Transverse colon (tissue), 4 donors: ENCODE data around the gene LMF2. TPM values are rescaled to one million over a fixed set of nuclear protein-coding genes. Genes with fewer than 3 reads are reported as not detected.

Experiments
- DNase-seq: peaks from one replicate; pipeline ENCODE4 v3.0.0-alpha.2; 2019
- H3K27ac ChIP-seq, 4 donors: fragments of 200-600 bp; sonication (generic); 2 replicates each; pipeline ENCODE4 v1.5.1; 2016 to 2018; ENCODE audit warnings: inconsistent platforms in 4 of 4
- H3K27me3 ChIP-seq: fragments of 200-600 bp; sonication (generic); 2 replicates; pipeline ENCODE4 v1.5.1; 2017; ENCODE audit warnings: inconsistent platforms
- H3K36me3 ChIP-seq, 4 donors: fragments of 200-600 bp; sonication (generic); 2 replicates each; pipeline ENCODE4 v1.5.1; 2017 to 2019; ENCODE audit warnings: inconsistent platforms in 4 of 4
- H3K4me1 ChIP-seq, 4 donors: fragments of 200-600 bp; sonication (generic); 2 replicates each; pipeline ENCODE4 v1.5.1; 2017 to 2020; ENCODE audit warnings: inconsistent platforms in 4 of 4
- H3K4me3 ChIP-seq, 4 donors: fragments of 200-600 bp; sonication (generic); 1 replicate in 1 of 4; 2 replicates in 3 of 4; pipeline versions ENCODE4 v1.5.1 to v1.6.1; 2017 to 2019; ENCODE audit warnings: inconsistent platforms in 4 of 4
- H3K9me3 ChIP-seq, 2 donors: fragments of 200-600 bp; sonication (generic); 2 replicates each; pipeline ENCODE4 v1.5.1; 2017 to 2019; ENCODE audit warnings: inconsistent platforms in 2 of 2
- EP300 ChIP-seq: sonication (generic); formaldehyde crosslinking; IDR thresholded peaks from one replicate; pipeline ENCODE4 v1.6.1; 2017; ENCODE audit warnings: antibody characterized with exemption, low read depth
- POLR2A ChIP-seq: fragments of 450-650 bp; IDR thresholded peaks from one replicate; pipeline ENCODE4 v1.6.1; 2016; ENCODE audit warnings: antibody characterized with exemption, mild to moderate bottlenecking, moderate library complexity
- POLR2AphosphoS5 ChIP-seq, 3 donors: sonication (generic); formaldehyde crosslinking; IDR thresholded peaks; one replicate each; pipeline ENCODE4 v1.6.1; 2016; ENCODE audit warnings: antibody characterized with exemption in 3 of 3
- WGBS, 2 donors: methylation state at CpG; one replicate each; pipeline ENCODE4 v1.1.5; 2018; ENCODE audit warnings: low coverage in 1 of 2; 5-methylcytosine and 5-hydroxymethylcytosine counted together
- in situ Hi-C, 4 donors: fragments of 200-750 bp; cut with MboI; loops; one replicate each; pipeline versions ENCODE4 v1.15.0 to v1.15.1; 2017; ENCODE audit warnings: low sequenced_read_pairs in 3 of 4, low pct_ligation_motif_present in 1 of 4, low pct_unique_long_range_greater_than_20kb in 1 of 4
- intact Hi-C: fragments of 100-400 bp; cut with DNase I; formaldehyde crosslinking; loops from one replicate; pipeline ENCODE4 v1.15.1; 2023; ENCODE audit warnings: low total_unique reads
- total RNA-seq, 4 donors: library from RNA; depleted of rRNA; stranded (reverse); fragments of >200 nt; gene quantifications; one replicate each; pipeline ENCODE4 v1.1.0, GENCODE V29; 2016
- TF ChIP-seq, protein P1 (sequence below), 5 experiments: fragments of 200-600 bp in 3 of 5; fragments of 450-650 bp in 2 of 5; sonication (generic) in 3 of 5; IDR thresholded peaks; 1 replicate in 2 of 5; 2 replicates in 3 of 5; pipeline ENCODE4 v1.5.1; 2016 to 2017; ENCODE audit warnings: antibody characterized with exemption in 5 of 5, inconsistent platforms in 3 of 5, mild to moderate bottlenecking in 2 of 5, moderate library complexity in 1 of 5

The LMF2 gene
- total RNA-seq, 4 donors from 2014 or later: 54.0 to 119 (median 79.9) TPM

DNA sequence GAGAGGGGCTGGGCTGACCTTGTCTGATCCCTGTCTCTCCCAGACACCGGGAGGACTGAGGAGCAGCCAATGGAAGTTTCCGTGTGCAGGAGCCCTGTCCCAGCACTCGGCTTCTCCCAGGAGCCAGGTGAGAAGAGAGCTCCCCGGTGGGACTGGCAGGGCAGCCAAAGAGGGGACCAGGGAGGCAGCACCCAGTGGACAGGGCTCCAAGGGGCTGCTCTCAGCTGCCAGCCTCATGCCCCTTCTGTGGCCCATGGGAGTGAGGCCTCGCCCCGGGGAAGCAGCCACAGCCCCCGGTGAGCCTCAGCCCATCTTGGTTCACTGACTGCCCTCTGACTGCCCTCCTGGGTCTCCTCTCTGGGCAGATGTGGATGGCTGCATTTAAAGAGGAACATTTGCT is 11.1 kb upstream of the LMF2 start:
- intact Hi-C loops (no loop called here), in situ Hi-C loops (no loop called here)
- TF ChIP-seq POLR2A (no peak), EP300 (no peak), POLR2AphosphoS5 (IDR thresholded peaks at IDR 0.05) (no peak)
- TF ChIP-seq, protein P1, sequence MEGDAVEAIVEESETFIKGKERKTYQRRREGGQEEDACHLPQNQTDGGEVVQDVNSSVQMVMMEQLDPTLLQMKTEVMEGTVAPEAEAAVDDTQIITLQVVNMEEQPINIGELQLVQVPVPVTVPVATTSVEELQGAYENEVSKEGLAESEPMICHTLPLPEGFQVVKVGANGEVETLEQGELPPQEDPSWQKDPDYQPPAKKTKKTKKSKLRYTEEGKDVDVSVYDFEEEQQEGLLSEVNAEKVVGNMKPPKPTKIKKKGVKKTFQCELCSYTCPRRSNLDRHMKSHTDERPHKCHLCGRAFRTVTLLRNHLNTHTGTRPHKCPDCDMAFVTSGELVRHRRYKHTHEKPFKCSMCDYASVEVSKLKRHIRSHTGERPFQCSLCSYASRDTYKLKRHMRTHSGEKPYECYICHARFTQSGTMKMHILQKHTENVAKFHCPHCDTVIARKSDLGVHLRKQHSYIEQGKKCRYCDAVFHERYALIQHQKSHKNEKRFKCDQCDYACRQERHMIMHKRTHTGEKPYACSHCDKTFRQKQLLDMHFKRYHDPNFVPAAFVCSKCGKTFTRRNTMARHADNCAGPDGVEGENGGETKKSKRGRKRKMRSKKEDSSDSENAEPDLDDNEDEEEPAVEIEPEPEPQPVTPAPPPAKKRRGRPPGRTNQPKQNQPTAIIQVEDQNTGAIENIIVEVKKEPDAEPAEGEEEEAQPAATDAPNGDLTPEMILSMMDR (IDR thresholded peaks at IDR 0.05): no peak
- no peak for DNase-seq
- peaks cover 0 to 21% (median 10%) of the 10 kb centered on the region in 4 donors for H3K36me3 ChIP-seq
- H3K4me1 ChIP-seq: peaks cover 0 to 9% (median 5%) of the 10 kb centered on the region in 4 donors
- no peaks in the 10 kb centered on the region for H3K27me3 ChIP-seq
- H3K4me3 ChIP-seq: no peak overlapping the region
- H3K27ac ChIP-seq: no peak overlapping the region
- WGBS, 2 donors: 97% methylated on average over 6 of the region's 7 CpGs; no CpG with 5 or more reads in 1 of the 2 donors
- no peaks in the 10 kb centered on the region for H3K9me3 ChIP-seq

DNA sequence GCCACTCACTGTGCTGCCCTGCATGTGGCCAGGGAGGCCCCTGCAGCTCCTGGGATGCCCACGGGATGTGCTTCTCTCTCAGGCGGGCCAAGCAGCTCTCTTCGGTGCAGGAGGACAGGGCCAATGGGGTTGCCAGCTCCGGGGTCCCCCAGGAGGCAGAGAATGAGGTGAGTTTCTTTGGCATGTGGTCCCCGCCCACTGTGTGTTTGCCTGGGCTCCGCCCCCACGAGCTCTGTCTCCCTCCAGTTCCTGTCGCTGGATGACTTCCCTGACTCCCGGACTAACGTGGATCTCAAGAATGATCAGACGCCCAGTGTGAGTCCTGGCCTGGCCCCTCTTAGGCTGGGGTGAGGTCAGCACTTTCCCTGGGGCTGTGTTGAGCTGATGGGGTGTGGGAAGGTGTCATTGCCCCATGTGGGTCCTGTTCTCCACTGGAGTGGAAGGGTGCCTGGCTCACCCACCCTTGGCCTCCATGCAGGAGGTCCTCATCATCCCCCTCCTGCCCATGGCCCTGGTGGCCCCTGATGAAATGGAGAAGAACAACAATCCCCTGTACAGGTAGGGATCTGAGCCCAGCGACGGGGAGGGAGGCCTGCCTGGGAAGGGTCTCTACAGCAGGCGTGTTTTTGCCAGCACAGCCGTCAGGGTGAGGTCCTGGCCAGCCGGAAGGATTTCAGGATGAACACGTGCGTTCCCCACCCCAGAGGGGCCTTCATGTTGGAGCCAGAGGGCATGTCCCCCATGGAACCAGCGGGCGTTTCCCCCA is 10.2 kb upstream of the LMF2 start:
- no peaks in the 10 kb centered on the region for H3K27me3 ChIP-seq
- H3K36me3 ChIP-seq: peaks cover 0 to 21% (median 7%) of the 10 kb centered on the region in 4 donors
- no peaks in the 10 kb centered on the region for H3K9me3 ChIP-seq
- H3K4me3 ChIP-seq: no peak overlapping the region
- DNase-seq: no peak
- 91% methylated on average over 20 of the region's 20 CpGs; no CpG with 5 or more reads in 1 of the 2 donors for WGBS, 2 donors
- intact Hi-C loops: no loop called here
- TF ChIP-seq EP300 (no peak), POLR2A (no peak), POLR2AphosphoS5 (IDR thresholded peaks at IDR 0.05) (no peak)
- TF ChIP-seq, protein P1 (IDR thresholded peaks at IDR 0.05): no peak
- H3K27ac ChIP-seq: no peak overlapping the region
- in situ Hi-C loops: no loop called here
- no peaks in the 10 kb centered on the region for H3K4me1 ChIP-seq

DNA sequence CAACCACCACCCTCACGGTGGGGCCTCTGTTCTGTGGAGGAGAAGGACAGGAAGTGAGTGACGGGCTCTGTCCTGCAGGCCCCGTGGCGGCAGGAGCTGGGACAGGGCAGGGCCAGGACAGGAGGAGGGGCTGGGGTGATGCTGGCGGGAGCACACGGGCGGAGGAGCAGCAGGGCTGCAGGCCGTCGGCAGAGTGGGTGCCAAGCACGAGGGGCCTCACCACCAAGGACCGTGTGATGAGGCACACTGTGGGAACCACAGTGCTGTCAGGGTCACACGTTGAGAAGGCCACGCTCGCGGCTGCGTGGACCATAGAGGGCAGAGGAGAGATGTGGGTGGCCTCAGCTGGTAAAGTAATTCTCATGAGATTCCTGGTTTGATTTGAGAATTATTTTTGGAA is 9.4 kb upstream of the LMF2 start:
- DNase-seq: no peak
- WGBS, 2 donors: 50 to 82% methylated on average over 1 to 16 of the region's 16 CpGs

DNA sequence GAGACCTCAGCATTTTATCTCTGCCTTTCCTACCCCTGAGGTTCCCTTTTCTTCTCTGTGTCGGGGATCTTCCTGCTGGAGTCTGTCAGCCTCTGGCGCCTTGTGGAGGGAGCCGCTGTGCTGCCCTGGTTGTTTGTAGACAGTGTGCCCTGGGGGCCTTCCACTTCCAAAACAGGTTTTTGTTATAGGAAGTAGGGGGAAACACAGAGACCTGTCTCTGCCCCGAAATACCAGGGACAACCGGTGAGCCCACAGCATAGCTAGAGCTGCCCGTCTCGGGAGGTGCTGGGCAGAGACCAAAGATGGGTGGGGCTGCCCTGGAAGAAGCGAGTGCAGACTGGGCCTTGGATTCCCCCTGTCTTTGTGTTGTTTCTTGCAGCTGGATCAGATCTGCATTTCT is 8.6 kb upstream of the LMF2 start:
- Histone ChIP-seq H3K27ac (no peak overlapping the region), H3K4me3 (no peak overlapping the region), H3K4me1 (no peaks in the 10 kb centered on the region), H3K36me3 (peaks cover 0 to 21% (median 5%) of the 10 kb centered on the region in 4 donors), H3K27me3 (no peaks in the 10 kb centered on the region), H3K9me3 (no peaks in the 10 kb centered on the region)
- DNase-seq: no peak
- TF ChIP-seq POLR2A (no peak), EP300 (no peak), POLR2AphosphoS5 (IDR thresholded peaks at IDR 0.05) (no peak)
- TF ChIP-seq, protein P1 (IDR thresholded peaks at IDR 0.05): no peak
- intact Hi-C loops (no loop called here), in situ Hi-C loops (no loop called here)
- 94 to 100% methylated on average over 3 to 8 of the region's 8 CpGs for WGBS, 2 donors

More for the DNA sequence above, 9.4 kb upstream of the LMF2 start:
- Histone ChIP-seq H3K4me1 (no peaks in the 10 kb centered on the region), H3K27ac (no peak overlapping the region), H3K36me3 (peaks cover 0 to 21% (median 5%) of the 10 kb centered on the region in 4 donors), H3K4me3 (no peak overlapping the region), H3K9me3 (no peaks in the 10 kb centered on the region), H3K27me3 (no peaks in the 10 kb centered on the region)
- intact Hi-C loops (no loop called here), in situ Hi-C loops (no loop called here)
- TF ChIP-seq, protein P1 (IDR thresholded peaks at IDR 0.05): no peak
- TF ChIP-seq POLR2AphosphoS5 (IDR thresholded peaks at IDR 0.05) (no peak), POLR2A (no peak), EP300 (no peak)
